GM03348 (cell line): Measurements from ENCODE around the gene KSR2.
"Not testable (repeated sequence)": the region's sequence is repeated elsewhere in the genome, so short reads cannot be mapped to it uniquely, and the experiment has no call there.

Experiments
- DNase-seq: peaks from one replicate; pipeline ENCODE4 v3.0.0; 2012; ENCODE audit warnings: low spot score

KSR2 gene

GRCh38 chr12:117760990-117761389 lies 207.8 kb downstream of the KSR2 start:
- no peak for DNase-seq

GRCh38 chr12:117750657-117751056 lies 218.1 kb downstream of the KSR2 start:
- no peak for DNase-seq

- DNase-seq, result no peak
These were observed 219.4 kb downstream of the KSR2 start for GRCh38 chr12:117749431-117749830.

GRCh38 chr12:117746358-117746757 lies 222.4 kb downstream of the KSR2 start:
- DNase-seq, result not testable (repeated sequence)

- no peak for DNase-seq
These were observed 224.4 kb downstream of the KSR2 start for GRCh38 chr12:117744418-117744817.

GRCh38 chr12:117743761-117744160 lies 225.0 kb downstream of the KSR2 start:
- DNase-seq, result no peak

GRCh38 chr12:117742721-117743120 lies 226.1 kb downstream of the KSR2 start:
- no peak for DNase-seq

GRCh38 chr12:117738233-117738632 lies 230.6 kb downstream of the KSR2 start:
- no peak for DNase-seq

- DNase-seq, result no peak
These were observed 235.3 kb downstream of the KSR2 start for GRCh38 chr12:117733549-117733805.

GRCh38 chr12:117732761-117733548 lies 235.8 kb downstream of the KSR2 start:
- no peak for DNase-seq

- not testable (repeated sequence) for DNase-seq
These were observed 237.7 kb downstream of the KSR2 start for GRCh38 chr12:117731131-117731530.

- no peak for DNase-seq
These were observed 241.5 kb downstream of the KSR2 start for GRCh38 chr12:117727301-117727700.

- DNase-seq, result no peak
These were observed 244.2 kb downstream of the KSR2 start for GRCh38 chr12:117724543-117724942.

GRCh38 chr12:117718559-117718958 lies 250.2 kb downstream of the KSR2 start:
- no peak for DNase-seq

- peak; percentile 54 for DNase-seq
These were observed 250.6 kb downstream of the KSR2 start for GRCh38 chr12:117718141-117718540.

- DNase-seq, result no peak
These were observed 254.6 kb downstream of the KSR2 start for GRCh38 chr12:117714203-117714602.

- no peak for DNase-seq
These were observed 258.7 kb downstream of the KSR2 start for GRCh38 chr12:117710121-117710520.

- no peak for DNase-seq
These were observed 260.9 kb downstream of the KSR2 start for GRCh38 chr12:117707861-117708260.

GRCh38 chr12:117703584-117703983 lies 265.2 kb downstream of the KSR2 start:
- no peak for DNase-seq

- DNase-seq, result no peak
These were observed 266.0 kb downstream of the KSR2 start for GRCh38 chr12:117702741-117703140.

- DNase-seq, result no peak
These were observed 269.2 kb downstream of the KSR2 start for GRCh38 chr12:117699575-117699974.

GRCh38 chr12:117699118-117699517 lies 269.7 kb downstream of the KSR2 start:
- no peak for DNase-seq

GRCh38 chr12:117695956-117696355 lies 272.8 kb downstream of the KSR2 start:
- no peak for DNase-seq

- no peak for DNase-seq
These were observed 276.3 kb downstream of the KSR2 start for GRCh38 chr12:117692512-117692911.
